Smooth muscle cell (in vitro differentiated cells): ENCODE measurements around the gene FFAR4. TPM values are rescaled to one million over a fixed set of nuclear protein-coding genes. Genes with fewer than 3 reads are reported as not detected.

Experiments
- DNase-seq: peaks from one replicate; lab custom pipeline; 2025; ENCODE audit not compliant: unreplicated experiment; lab: John Stamatoyannopoulos, UW
- H2AFZ ChIP-seq: fragments of 200-600 bp; sonication (generic); 2 replicates; pipeline ENCODE4 v1.6.0; 2016; ENCODE audit warnings: antibody characterized with exemption, low read depth, mild to moderate bottlenecking
- H3F3A ChIP-seq: fragments of 200-600 bp; sonication (generic); 2 replicates; pipeline ENCODE4 v1.6.0; 2017; ENCODE audit warnings: antibody characterized with exemption, low read depth
- H3K27ac ChIP-seq: fragments of 200-600 bp; sonication (generic); 2 replicates; pipeline ENCODE4 v1.5.1; 2016; ENCODE audit warnings: low read depth, mild to moderate bottlenecking
- H3K27me3 ChIP-seq: fragments of 200-600 bp; sonication (generic); 2 replicates; pipeline ENCODE4 v1.6.1; 2016; ENCODE audit warnings: low read depth, mild to moderate bottlenecking
- H3K36me3 ChIP-seq: fragments of 200-600 bp; sonication (generic); 2 replicates; pipeline ENCODE4 v1.5.1; 2016; ENCODE audit warnings: low read depth
- H3K4me1 ChIP-seq: fragments of 200-600 bp; sonication (generic); 2 replicates; pipeline ENCODE4 v1.5.1; 2016; ENCODE audit warnings: low read depth
- H3K4me2 ChIP-seq: fragments of 200-600 bp; sonication (generic); 2 replicates; pipeline ENCODE4 v1.6.0; 2016; ENCODE audit warnings: mild to moderate bottlenecking
- H3K4me3 ChIP-seq: fragments of 200-600 bp; sonication (generic); 2 replicates; pipeline ENCODE4 v1.5.1; 2016; ENCODE audit warnings: mild to moderate bottlenecking
- H3K79me2 ChIP-seq: fragments of 200-600 bp; sonication (generic); 2 replicates; pipeline ENCODE4 v1.6.0; 2016; ENCODE audit warnings: low read depth, mild to moderate bottlenecking
- H3K9ac ChIP-seq: fragments of 200-600 bp; sonication (generic); 2 replicates; pipeline ENCODE4 v1.6.0; 2016; ENCODE audit warnings: low read depth
- H3K9me3 ChIP-seq: fragments of 200-600 bp; sonication (generic); replicated peaks from 2 replicates; pipeline ENCODE4 v1.5.1; 2016; ENCODE audit warnings: low read depth
- H4K20me1 ChIP-seq: fragments of 200-600 bp; sonication (generic); 2 replicates; pipeline ENCODE4 v1.6.0; 2016; ENCODE audit warnings: low read depth
- WGBS: methylation state at CpG from one replicate; pipeline ENCODE4 v1.1.7; 2016; ENCODE audit warnings: low lambda C conversion rate; 5-methylcytosine and 5-hydroxymethylcytosine counted together
- polyA plus RNA-seq: library from polyadenylated mRNA; unstranded; fragments of >200 nt; fragmentation: Nextera tagmentation; extraction: Ambion mirVana; gene quantifications from 2 replicates; pipeline ENCODE4 v1.2.1, GENCODE V29; 2016
- total RNA-seq: library from RNA; depleted of rRNA; stranded (reverse); fragments of >200 nt; gene quantifications from 2 replicates; pipeline ENCODE4 v1.2.3, GENCODE V29; 2014
- TF ChIP-seq, protein P1 (sequence below): fragments of 200-600 bp; sonication (generic); IDR thresholded peaks from 2 replicates; pipeline ENCODE4 v1.5.1; 2017; ENCODE audit warnings: borderline replicate concordance, mild to moderate bottlenecking, antibody characterized with exemption; ENCODE audit not compliant: insufficient read depth, poor library complexity, severe bottlenecking

The FFAR4 gene
- total and polyA plus RNA-seq, 2 experiments from 2014 or later: not detected

DNA sequence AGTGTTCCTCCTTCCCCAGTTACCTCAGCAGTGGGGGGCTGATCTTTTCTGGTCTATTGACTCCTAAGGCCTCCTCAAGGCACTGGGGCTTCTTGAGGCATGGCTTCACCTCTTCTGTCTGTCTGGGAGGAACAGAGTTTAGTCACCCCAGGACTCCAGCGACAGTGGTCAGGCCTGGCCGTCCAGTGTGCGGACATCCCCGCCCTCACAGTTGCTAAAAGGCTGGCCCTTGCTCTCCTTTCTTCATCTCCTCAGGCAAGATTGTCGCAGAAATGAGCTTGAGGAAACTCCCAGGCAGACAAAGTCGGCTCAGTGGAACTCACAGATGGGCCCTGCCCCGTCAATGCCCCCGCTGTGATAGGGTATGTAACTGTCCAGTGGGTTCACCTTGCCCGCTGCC, 7.0 kb upstream of the FFAR4 start:
- 85% methylated on average over 9 of the region's 9 CpGs for WGBS
- H3K27me3 ChIP-seq: peaks cover 15% of the 10 kb centered on the region
- H3K79me2 ChIP-seq: no peaks in the 10 kb centered on the region
- no peaks in the 10 kb centered on the region for H3F3A ChIP-seq
- H3K9me3 ChIP-seq: no peaks in the 10 kb centered on the region
- TF ChIP-seq, protein P1, sequence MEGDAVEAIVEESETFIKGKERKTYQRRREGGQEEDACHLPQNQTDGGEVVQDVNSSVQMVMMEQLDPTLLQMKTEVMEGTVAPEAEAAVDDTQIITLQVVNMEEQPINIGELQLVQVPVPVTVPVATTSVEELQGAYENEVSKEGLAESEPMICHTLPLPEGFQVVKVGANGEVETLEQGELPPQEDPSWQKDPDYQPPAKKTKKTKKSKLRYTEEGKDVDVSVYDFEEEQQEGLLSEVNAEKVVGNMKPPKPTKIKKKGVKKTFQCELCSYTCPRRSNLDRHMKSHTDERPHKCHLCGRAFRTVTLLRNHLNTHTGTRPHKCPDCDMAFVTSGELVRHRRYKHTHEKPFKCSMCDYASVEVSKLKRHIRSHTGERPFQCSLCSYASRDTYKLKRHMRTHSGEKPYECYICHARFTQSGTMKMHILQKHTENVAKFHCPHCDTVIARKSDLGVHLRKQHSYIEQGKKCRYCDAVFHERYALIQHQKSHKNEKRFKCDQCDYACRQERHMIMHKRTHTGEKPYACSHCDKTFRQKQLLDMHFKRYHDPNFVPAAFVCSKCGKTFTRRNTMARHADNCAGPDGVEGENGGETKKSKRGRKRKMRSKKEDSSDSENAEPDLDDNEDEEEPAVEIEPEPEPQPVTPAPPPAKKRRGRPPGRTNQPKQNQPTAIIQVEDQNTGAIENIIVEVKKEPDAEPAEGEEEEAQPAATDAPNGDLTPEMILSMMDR: no peak
- H3K4me2 ChIP-seq: no peak overlapping the region
- no peak overlapping the region for H3K27ac ChIP-seq
- no peaks in the 10 kb centered on the region for H3K36me3 ChIP-seq
- H2AFZ ChIP-seq: no peak overlapping the region
- H3K4me3 ChIP-seq: no peak overlapping the region
- H3K4me1 ChIP-seq: no peaks in the 10 kb centered on the region
- no peak overlapping the region for H3K9ac ChIP-seq
- DNase-seq: no peak
- H4K20me1 ChIP-seq: no peaks in the 10 kb centered on the region

DNA sequence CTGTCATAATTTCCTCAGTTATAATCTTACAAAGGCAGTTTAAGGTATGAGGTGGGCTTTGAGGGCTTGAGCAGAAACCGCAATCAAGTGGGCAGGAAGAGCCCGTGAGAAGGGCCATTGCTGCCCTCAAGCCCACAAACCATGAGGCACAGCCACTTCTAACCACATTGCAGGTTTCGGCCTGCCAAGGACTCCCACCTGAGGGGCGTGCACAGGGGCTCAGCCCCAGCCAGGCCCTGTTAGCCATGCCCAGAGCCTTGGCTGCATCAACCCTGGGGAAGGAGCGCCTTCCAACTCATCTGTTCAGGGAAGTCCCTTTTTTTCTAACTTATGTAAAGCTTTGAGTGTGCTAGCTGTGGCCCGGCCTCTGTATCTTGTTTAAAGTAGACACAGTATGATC, 5.9 kb upstream of the FFAR4 start:
- Histone ChIP-seq H3K4me2 (no peak overlapping the region), H4K20me1 (no peaks in the 10 kb centered on the region), H3K27me3 (peaks cover 25% of the 10 kb centered on the region), H3K27ac (no peak overlapping the region), H3K79me2 (no peaks in the 10 kb centered on the region), H3F3A (no peaks in the 10 kb centered on the region), H3K9me3 (no peaks in the 10 kb centered on the region), H3K36me3 (no peaks in the 10 kb centered on the region), H2AFZ (no peak overlapping the region), H3K9ac (no peak overlapping the region), H3K4me1 (no peaks in the 10 kb centered on the region), H3K4me3 (no peak overlapping the region)
- 88% methylated on average over 6 of the region's 6 CpGs for WGBS
- TF ChIP-seq, protein P1: no peak
- no peak for DNase-seq

DNA sequence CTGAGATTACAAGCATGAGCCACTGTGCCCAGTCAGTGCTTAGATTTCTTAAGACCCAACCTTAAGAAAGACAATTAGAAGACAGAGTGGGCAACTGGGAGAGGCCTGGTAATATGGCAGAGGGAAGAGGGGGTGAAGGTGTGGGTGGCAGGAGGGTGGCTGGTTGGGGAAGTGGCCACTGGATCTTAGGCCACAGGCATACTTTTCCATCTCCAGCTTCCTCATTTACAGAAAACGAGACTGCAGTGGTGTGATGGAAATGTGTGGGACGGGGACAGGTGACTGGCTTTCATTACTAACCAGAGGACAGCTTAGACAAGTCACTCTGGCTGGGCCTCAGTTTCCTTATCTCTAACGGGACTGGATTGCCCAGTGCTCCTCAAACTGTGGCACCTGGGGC, 1.0 kb upstream of the FFAR4 start:
- TF ChIP-seq, protein P1: no peak
- no peaks in the 10 kb centered on the region for H4K20me1 ChIP-seq
- no peak overlapping the region for H3K4me2 ChIP-seq
- H3K9ac ChIP-seq: no peak overlapping the region
- no peak for DNase-seq
- 77% methylated on average over 3 of the region's 3 CpGs for WGBS
- H3K9me3 ChIP-seq: no peaks in the 10 kb centered on the region
- H2AFZ ChIP-seq: no peak overlapping the region
- H3K27ac ChIP-seq: no peak overlapping the region
- H3K79me2 ChIP-seq: no peaks in the 10 kb centered on the region
- H3K27me3 ChIP-seq: peaks cover 74% of the 10 kb centered on the region
- peaks cover 4% of the 10 kb centered on the region for H3K4me1 ChIP-seq
- H3K4me3 ChIP-seq: no peak overlapping the region
- no peaks in the 10 kb centered on the region for H3K36me3 ChIP-seq
- H3F3A ChIP-seq: no peaks in the 10 kb centered on the region

DNA sequence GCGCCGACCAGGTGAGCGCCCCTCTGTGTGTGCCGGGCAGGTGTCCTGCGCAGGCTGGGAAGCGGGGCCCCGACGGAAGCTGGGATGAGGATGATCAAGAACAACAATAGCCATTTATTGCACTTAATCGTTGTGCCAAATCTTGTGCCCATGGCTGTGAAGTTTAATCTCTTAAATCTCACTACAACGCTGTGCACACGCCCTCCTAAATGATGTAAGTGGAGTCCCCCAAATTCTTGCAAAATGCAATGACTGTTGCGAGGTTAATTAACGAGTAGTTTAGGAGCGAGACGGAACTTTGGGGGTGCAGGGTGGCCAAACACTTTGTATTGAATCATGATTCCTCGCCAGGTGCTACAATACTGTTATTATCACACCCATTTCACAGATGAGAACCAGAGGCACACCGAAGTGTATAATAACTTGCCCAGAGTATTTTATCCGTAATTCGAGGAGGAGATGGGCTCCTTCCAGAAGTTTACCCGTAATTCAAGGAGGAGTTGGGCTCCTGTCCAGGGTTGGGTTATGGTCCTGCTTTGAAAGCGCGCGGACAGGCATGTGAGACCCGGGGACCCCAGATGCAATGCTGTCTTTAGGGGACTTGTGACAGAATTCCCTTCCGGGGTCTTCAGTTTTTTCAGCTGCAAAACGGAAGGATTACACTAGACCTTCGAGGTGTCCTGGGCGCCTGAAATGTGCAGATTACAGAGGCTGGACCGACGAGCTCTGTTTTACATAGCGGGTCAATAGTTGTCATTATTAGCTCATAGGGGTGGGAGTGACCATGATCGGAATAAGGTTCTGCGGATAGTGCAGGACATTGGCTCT, 1.0 kb downstream of the FFAR4 start:
- Histone ChIP-seq H3K4me2 (no peak overlapping the region), H2AFZ (no peak overlapping the region), H3K36me3 (no peaks in the 10 kb centered on the region), H4K20me1 (no peaks in the 10 kb centered on the region), H3K9ac (no peak overlapping the region), H3K9me3 (no peaks in the 10 kb centered on the region), H3K4me3 (no peak overlapping the region), H3K4me1 (peaks cover 4% of the 10 kb centered on the region), H3K79me2 (no peaks in the 10 kb centered on the region), H3F3A (no peaks in the 10 kb centered on the region), H3K27me3 (peaks cover 89% of the 10 kb centered on the region), H3K27ac (no peak overlapping the region)
- no peak for DNase-seq
- TF ChIP-seq, protein P1: no peak
- 24% methylated on average over 33 of the region's 33 CpGs for WGBS
